Forelimb muscle (tissue), 1 donor: ENCODE results near the gene LMF1. TPM values are rescaled to one million over a fixed set of nuclear protein-coding genes. Genes with fewer than 3 reads are reported as not detected.
"Not testable (repeated sequence)": the region's sequence is repeated elsewhere in the genome, so short reads cannot be mapped to it uniquely, and the experiment has no call there.

ENCODE experiments used
- DNase-seq: peaks from one replicate; pipeline ENCODE4 v3.0.0-alpha.2; 2013; ENCODE audit warnings: low read depth
- polyA plus RNA-seq: library from polyadenylated mRNA; unstranded; fragments of 120-200 nt; gene quantifications from one replicate; pipeline ENCODE4 v1.2.1, GENCODE V29; 2013; ENCODE audit not compliant: insufficient read length

Gene LMF1
- polyA plus RNA-seq, 1 donor: 9.4 TPM

DNA sequence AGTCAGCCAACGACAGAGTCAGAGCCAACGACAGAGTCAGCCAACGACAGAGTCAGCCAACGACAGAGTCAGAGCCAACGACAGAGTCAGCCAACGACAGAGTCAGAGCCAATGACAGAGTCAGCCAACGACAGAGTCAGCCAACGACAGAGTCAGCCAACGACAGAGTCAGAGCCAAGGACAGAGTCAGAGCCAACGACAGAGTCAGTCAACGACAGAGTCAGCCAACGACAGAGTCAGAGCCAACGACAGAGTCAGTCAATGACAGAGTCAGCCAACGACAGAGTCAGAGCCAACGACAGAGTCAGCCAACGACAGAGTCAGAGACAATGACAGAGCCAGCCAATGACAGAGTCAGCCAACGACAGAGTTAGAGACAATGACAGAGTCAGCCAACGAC is 22.0 kb downstream of the LMF1 start:
- not testable (repeated sequence) for DNase-seq

DNA sequence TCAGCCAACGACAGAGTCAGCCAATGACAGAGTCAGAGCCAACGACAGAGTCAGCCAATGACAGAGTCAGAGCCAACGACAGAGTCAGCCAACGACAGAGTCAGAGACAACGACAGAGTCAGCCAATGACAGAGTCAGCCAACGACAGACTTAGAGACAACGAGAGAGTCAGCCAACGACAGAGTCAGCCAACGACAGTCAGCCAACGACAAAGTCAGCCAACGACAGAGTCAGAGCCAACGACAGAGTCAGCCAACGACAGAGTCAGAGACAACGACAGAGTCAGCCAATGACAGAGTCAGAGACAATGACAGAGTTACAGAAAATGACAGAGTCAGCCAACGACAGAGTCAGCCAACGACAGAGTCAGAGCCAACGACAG is 22.9 kb downstream of the LMF1 start:
- not testable (repeated sequence) for DNase-seq

DNA sequence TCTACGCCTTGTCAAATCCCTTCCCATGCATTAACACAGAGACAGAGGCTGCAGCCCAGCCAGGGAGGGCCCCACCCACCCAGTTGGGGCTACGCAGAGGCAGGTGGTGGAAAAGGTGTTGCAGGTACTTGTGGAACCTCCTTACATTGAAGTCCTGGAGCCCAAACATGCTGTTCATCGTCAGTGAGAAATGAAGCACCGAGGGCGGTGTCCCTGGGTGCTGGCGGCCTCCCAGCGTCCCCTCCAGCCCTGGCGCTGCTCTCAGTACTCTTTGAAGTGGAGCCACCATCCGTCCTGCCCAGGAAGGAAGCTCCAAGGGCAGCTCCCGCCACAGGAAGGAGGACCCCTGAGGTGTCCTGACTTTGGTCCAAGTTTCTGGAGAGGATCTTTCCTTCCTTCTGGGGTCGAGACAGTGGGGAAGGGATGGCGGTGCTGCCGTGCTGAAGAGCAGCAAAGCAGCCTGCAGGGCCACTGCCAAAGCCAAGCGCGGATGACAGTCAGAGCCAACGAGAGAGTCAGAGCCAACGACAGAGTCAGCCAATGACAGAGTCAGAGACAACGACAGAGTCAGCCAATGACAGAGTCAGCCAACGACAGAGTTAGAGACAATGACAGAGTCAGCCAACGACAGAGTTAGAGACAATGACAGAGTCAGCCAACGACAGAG is 23.4 kb downstream of the LMF1 start:
- DNase-seq: no peak

GRCh38 chr16:946048-946395 is 24.8 kb downstream of the LMF1 start:
- DNase-seq: no peak

GRCh38 chr16:945271-946047 is 25.3 kb downstream of the LMF1 start:
- no peak for DNase-seq

DNA sequence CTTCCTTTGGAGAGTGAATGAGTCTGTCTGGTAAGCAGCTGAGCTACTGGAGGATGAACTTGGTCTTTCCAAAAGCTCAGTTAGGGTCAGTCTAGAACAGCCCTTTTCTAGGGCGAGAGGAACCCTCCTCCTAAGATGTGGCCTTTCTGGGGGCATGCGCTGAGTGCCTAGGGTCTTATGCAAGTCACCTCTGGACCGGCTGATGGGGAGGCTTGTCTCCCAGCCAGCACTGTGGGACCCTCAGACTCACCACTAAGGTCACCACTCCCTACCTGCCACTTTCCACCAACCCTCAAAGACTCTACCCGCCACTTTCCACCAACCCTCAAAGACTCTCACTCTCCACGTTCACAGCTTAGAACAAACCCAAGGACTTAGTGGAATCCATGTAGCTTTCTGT is 26.8 kb downstream of the LMF1 start:
- DNase-seq: no peak

GRCh38 chr16:942436-943060 is 28.2 kb downstream of the LMF1 start:
- no peak for DNase-seq

DNA sequence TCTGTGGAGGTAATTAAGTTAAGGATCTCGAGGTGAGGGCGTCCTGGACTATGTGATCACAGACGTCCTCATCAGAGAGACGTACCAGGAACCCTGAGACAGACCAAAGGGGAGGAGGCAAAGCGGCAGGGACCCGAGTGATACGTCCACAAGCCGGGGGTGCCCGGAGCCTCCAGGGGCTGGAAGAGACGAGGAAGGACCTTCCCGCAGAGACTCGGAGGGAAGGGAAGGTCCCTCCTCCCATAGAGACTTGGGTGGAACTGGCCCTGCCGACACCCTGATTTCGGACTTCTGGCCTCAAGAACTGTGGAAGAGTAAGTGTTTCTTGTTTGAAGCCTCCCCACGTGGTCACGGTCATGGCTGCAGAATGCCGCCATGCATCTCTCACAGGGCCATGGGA is 30.8 kb downstream of the LMF1 start:
- DNase-seq: no peak

GRCh38 chr16:939311-939710 is 31.5 kb downstream of the LMF1 start:
- DNase-seq: no peak

- no peak for DNase-seq
Measured at GRCh38 chr16:938752-939151, 32.0 kb downstream of the LMF1 start.

GRCh38 chr16:938136-938535 is 32.6 kb downstream of the LMF1 start:
- DNase-seq: no peak

DNA sequence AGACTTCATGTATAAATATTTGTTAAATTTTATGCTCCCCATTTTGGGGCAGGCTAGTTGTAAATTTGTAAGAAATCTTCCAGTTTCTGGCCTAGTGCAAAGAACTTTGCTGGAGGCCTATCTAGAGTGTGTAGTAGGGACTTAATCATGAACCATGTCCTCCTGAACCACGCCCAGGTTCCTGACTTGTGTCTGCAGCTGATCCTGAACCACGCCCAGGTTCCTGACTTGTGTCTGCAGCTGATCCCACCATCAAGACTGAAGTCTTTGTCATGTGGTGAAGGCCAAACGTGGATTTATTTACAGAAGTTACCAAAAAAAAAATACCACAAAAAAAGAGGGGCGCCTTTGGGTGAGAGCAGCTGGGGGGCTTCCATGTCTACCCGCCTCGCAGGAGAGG is 33.1 kb downstream of the LMF1 start:
- DNase-seq: no peak

- no peak for DNase-seq
Measured at GRCh38 chr16:937311-937710, 33.5 kb downstream of the LMF1 start.

DNA sequence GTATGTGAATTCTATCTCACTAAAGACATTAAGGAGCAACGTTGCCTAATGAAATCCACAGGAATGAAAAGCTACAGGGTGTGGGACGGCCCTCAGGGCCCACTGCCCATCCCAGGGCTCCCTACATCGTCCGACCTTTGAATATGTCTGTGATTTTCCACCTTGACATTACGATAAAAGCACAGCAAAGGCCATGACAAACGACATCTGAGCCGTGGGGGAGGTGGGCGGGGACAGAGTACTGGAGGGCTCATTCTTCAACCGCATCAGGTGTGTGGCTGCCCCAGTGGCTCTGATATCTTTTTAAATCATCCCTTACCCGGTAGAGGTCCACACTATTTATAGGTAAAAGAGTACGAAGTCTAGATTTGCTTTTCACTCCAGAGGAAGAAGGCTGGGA is 35.1 kb downstream of the LMF1 start:
- no peak for DNase-seq

GRCh38 chr16:934178-934577 is 36.6 kb downstream of the LMF1 start:
- no peak for DNase-seq

DNA sequence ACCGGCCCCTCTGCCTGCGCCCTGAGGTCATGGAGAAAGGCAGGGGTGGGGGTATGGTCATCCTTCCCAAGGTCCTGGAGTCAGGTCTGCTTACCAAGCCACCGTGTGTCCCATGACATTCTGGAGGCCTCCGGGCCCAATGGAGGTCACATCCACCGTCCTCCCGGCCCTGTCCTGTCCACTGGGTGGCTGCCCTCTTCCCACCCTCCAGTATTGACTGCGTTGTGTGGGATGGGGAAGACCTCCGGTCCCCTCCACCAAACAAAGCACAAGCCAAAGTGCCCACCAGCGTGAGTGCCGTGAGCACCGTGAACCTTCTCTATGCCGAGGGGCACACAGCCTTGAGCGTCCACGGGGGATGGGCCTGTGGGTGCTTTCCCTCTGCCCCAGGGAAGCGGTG is 37.2 kb downstream of the LMF1 start:
- DNase-seq: no peak

GRCh38 chr16:932831-933330 is 37.9 kb downstream of the LMF1 start:
- no peak for DNase-seq

- no peak for DNase-seq
Measured at GRCh38 chr16:931626-932500, 38.9 kb downstream of the LMF1 start.

DNA sequence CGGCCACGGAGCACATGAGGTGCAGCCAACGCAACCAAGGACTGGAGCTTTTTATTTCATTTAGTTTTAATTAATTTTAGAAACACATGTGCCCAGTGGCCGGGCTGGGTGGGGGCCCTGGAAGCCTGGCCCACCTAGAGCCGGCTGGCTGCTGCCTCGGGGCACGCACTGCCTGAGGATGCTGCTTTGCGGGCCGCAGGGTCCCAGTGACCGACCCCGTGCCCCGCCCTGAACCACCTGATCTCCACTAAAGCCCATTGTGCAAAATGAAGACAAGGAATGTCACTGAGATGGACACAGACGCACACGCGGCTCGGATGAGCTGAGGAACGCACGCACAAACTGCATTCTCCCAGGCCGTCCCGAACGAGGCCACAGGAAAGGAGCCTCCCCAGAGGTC is 39.6 kb downstream of the LMF1 start:
- DNase-seq: no peak

GRCh38 chr16:930511-930910 is 40.3 kb downstream of the LMF1 start:
- no peak for DNase-seq

DNA sequence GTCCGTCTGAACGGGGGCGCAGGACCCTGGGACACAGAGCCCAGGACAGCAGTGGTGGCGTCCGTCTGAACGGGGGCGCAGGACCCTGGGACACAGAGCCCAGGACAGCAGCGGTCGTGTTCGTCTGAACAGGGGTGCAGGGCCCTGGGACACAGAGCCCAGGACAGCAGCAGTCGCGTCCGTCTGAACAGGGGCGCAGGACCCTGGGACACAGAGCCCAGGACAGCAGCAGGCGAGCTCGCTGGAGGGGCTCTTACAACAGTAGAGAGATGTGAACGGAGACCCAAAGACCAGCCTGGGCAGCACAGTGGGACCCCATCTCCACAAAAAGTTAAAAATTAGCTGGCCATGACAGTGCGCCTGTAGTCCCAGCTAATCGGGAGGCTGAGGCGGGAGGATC is 40.7 kb downstream of the LMF1 start:
- DNase-seq: no peak
